Measurements from ENCODE around the gene WDR37.

DNA sequence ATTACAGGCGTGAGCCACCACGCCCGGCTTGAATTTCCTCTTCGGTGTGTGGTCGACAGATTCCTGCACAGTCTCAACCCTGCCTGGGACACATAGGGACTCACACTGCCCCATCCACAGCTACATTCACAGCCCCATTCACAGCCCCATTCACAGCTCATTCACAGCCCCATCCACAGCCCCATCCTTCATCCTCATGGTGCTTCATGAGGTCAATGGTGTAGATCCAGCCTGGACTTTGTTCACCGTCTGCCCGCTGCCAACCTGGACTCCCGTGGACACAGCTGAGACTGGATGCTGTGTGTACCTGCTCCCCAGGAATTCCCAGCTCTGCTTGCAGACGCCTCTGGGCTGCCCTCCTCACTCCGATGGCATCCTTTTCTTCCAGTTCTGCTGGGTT lies 35.7 kb upstream of the WDR37 start:
- TF ChIP-seq YY1 (IDR thresholded peaks at IDR 0.05; ENCODE audit: low read depth) = no peak
- TF ChIP-seq, protein P1, sequence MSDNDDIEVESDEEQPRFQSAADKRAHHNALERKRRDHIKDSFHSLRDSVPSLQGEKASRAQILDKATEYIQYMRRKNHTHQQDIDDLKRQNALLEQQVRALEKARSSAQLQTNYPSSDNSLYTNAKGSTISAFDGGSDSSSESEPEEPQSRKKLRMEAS (IDR thresholded peaks at IDR 0.05) = no peak
- TF ChIP-seq TAF1 (IDR thresholded peaks at IDR 0.05; ENCODE audit: low read depth) = no peak

Measured in Ishikawa (cell line).